IPS-18a (cell line): ENCODE data around the gene AUTS2.

Experiments
- H3K27ac ChIP-seq: one replicate; pipeline ENCODE4 v1.5.1; 2013; ENCODE audit warnings: low read length
- H3K27me3 ChIP-seq: one replicate; pipeline ENCODE4 v1.6.1; 2013; ENCODE audit warnings: mild to moderate bottlenecking, low read length; ENCODE audit not compliant: control insufficient read depth, insufficient read depth
- H3K36me3 ChIP-seq: one replicate; pipeline ENCODE4 v1.6.1; 2013; ENCODE audit warnings: low read depth, low read length; ENCODE audit not compliant: control insufficient read depth
- H3K4me1 ChIP-seq: one replicate; pipeline ENCODE4 v1.6.1; 2013; ENCODE audit warnings: low read depth, low read length; ENCODE audit not compliant: control insufficient read depth
- H3K4me3 ChIP-seq: one replicate; pipeline ENCODE4 v1.5.1; 2013; ENCODE audit warnings: low read length
- H3K9ac ChIP-seq: one replicate; pipeline ENCODE4 v1.6.1; 2013; ENCODE audit warnings: mild to moderate bottlenecking, low read length, moderate library complexity
- H3K9me3 ChIP-seq: one replicate; pipeline ENCODE4 v1.6.1; 2013; ENCODE audit warnings: low read depth, low read length; ENCODE audit not compliant: control insufficient read depth

The AUTS2 gene

DNA sequence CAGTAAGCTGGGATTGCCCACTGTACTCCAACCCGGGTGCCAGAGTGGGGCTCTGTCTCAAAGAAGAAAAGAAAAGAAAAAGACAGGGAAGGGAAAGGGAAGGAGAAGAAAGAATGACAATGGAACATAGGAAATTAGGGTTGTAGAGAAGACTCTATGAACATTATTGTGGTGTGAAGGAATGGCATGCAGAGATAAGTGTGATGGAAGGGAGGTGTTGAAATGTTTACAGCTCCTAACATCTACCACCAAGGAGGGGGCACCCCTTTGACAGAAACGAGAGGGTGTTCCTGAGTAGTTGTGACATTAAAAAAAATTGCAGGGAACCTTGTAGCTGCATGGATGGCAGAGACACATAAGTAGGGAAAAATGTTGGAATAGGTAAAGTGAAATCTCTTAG, 27.5 kb downstream of the AUTS2 start:
- H3K9me3 ChIP-seq, result no peaks in the 10 kb centered on the region
- H3K27ac ChIP-seq, result no peak overlapping the region
- peaks cover 98% of the 10 kb centered on the region for H3K27me3 ChIP-seq
- H3K4me3 ChIP-seq, result no peak overlapping the region
- H3K4me1 ChIP-seq, result peaks cover 15% of the 10 kb centered on the region
- H3K9ac ChIP-seq, result no peak overlapping the region
- H3K36me3 ChIP-seq, result no peaks in the 10 kb centered on the region

DNA sequence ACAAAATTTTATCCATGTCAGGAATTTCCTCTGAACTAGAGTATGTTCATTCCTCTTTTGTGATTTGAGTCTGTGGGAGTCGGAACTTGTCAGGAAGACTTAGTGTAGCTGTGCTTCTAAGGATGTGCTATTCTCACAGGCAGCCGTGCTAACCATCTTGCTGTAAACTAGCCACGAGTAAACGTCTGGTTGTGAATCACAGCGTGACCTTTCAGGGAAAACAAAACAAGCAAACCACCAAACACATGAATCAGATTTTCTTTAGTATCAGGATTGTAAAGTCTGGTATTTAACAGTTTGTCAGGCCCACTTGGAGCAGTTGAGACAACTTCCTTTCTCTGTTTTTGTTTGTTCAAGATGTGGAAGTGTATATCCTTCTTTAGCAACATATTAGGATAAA, 32.0 kb downstream of the AUTS2 start:
- Histone ChIP-seq H3K27ac (no peak overlapping the region), H3K27me3 (peaks cover 57% of the 10 kb centered on the region), H3K4me3 (no peak overlapping the region), H3K36me3 (no peaks in the 10 kb centered on the region), H3K9me3 (no peaks in the 10 kb centered on the region), H3K4me1 (peaks cover 4% of the 10 kb centered on the region), H3K9ac (no peak overlapping the region)

DNA sequence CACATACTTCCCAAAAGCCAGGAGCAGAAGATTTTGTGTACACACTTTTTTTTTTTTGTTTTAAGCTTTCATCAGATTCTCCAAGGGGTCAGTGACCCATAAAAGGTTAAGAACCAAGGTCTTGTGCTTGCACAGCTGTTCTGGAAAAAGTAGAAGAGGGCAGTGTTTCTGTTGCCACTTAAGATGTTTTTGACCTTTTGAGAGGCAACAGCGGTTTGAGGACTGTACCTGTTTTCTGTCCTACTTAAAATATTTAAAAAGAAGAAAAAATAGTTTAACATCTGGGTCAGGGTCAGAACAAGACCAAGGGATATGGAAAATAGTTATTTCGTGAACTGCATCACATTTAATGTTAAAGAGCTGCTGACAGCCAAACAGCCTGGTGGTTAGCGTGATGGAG, 32.9 kb downstream of the AUTS2 start:
- Histone ChIP-seq H3K9ac (no peak overlapping the region), H3K4me3 (no peak overlapping the region), H3K4me1 (peaks cover 4% of the 10 kb centered on the region), H3K36me3 (no peaks in the 10 kb centered on the region), H3K27me3 (peaks cover 49% of the 10 kb centered on the region), H3K27ac (no peak overlapping the region), H3K9me3 (no peaks in the 10 kb centered on the region)

DNA sequence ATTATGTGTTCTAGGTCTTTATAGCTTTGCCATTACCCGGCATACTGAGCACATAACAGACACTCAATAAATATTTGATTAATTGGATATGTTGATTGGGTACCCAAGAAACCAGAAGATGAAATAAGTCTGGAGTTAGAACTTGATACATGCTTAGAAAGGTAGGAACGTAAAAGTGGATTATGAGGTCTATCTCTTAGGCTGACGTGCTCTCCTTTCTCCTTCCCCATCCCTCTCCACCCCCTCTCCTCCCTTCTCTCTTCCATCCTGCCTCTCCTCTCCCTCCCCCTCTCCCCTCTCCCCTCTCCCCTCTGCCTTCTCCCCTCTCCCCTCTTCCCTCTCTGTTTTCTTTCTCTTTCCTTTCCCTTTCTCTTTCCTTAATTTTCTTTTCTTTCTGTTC, 34.0 kb downstream of the AUTS2 start:
- Histone ChIP-seq H3K9ac (no peak overlapping the region), H3K4me1 (peaks cover 4% of the 10 kb centered on the region), H3K27me3 (peaks cover 38% of the 10 kb centered on the region), H3K9me3 (no peaks in the 10 kb centered on the region), H3K27ac (no peak overlapping the region), H3K4me3 (no peak overlapping the region), H3K36me3 (no peaks in the 10 kb centered on the region)

DNA sequence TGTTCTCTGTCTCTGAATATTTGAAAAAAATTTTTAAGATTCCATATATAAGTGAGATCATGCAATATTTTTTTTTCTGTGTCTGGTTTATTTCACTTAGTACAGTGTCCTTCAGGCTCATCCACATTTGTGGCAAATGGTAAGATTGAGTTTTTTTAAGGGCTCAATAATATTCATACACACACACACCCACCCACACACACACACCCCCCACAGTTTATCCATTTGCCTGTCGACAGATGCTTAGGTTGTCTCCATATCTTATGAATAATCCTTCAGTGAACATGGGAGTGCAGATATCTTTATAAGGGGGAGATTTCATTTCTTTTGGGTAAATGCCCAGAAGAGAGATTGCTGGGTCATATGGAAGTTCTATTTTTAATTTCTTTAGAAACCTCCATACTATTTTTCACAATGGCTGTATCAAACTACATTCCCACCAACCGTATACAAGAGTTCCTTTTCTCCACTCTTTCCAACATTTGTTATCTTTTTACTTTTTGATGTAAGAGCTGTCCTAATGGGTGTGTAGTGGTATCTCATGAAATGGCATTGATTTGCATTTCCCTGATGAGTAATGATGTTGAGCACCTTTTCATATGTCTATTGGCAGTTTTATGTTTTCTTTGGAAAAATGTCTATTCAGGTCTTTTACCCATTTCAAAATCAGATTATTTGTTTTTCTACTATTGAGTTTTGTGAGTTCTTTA, 35.0 kb downstream of the AUTS2 start:
- Histone ChIP-seq H3K27ac (no peak overlapping the region), H3K27me3 (peaks cover 29% of the 10 kb centered on the region), H3K9me3 (no peaks in the 10 kb centered on the region), H3K36me3 (no peaks in the 10 kb centered on the region), H3K4me3 (no peak overlapping the region), H3K4me1 (peaks cover 4% of the 10 kb centered on the region), H3K9ac (no peak overlapping the region)

DNA sequence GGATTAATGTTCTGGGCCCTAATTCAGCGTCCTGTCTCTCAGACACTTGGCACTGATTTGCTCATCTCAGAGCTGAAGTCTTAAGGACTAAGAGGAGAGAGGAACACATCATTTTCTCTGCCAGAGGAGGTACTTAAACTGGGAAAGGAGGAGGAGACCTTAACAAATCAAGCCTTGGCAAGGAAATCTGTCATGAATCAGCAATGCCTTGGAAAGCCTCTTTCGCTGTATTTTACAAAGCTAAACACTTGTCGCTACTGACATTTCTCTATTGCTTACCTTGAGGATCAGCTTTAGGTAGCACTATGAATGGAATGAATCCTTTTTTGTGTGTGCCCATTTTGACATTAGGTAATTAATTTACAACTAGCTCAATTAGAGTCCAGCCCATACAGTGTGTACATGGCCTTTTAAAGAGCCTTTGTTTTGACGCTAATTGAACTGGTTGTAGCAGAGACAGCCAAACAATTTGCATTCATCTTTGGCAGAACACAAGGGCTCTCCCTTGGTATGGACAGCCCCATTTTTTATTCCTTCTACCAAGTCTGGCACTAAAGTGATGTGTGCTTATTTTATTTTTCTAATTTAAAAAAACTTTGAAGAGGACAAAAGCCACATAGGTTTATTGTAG, 37.4 kb downstream of the AUTS2 start:
- Histone ChIP-seq H3K27ac (no peak overlapping the region), H3K36me3 (no peaks in the 10 kb centered on the region), H3K27me3 (peaks cover 11% of the 10 kb centered on the region), H3K4me3 (no peak overlapping the region), H3K4me1 (peaks cover 14% of the 10 kb centered on the region), H3K9me3 (no peaks in the 10 kb centered on the region), H3K9ac (no peak overlapping the region)

DNA sequence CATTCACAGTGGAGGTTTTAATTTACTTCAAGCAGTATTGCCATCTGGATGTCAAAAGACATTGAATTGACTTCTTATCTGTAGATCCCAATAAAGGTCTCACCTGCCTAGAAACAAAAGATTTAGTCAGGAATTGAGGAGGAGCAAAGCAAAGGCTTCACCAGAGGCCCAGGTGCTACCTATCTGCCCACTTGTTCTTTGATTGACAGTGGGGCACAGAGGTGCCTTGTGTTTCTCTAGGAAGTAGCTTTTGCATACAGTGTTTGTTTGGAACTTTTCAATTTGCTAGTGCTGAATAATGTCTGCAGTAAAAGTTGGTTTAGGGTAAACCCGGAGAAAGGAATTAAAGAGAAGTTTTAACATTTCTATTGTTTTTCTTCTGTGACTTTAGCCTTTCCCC, 40.4 kb downstream of the AUTS2 start:
- peaks cover 21% of the 10 kb centered on the region for H3K27me3 ChIP-seq
- no peaks in the 10 kb centered on the region for H3K36me3 ChIP-seq
- no peak overlapping the region for H3K9ac ChIP-seq
- H3K27ac ChIP-seq, result no peak overlapping the region
- peaks cover 20% of the 10 kb centered on the region for H3K4me1 ChIP-seq
- no peaks in the 10 kb centered on the region for H3K9me3 ChIP-seq
- H3K4me3 ChIP-seq, result no peak overlapping the region

DNA sequence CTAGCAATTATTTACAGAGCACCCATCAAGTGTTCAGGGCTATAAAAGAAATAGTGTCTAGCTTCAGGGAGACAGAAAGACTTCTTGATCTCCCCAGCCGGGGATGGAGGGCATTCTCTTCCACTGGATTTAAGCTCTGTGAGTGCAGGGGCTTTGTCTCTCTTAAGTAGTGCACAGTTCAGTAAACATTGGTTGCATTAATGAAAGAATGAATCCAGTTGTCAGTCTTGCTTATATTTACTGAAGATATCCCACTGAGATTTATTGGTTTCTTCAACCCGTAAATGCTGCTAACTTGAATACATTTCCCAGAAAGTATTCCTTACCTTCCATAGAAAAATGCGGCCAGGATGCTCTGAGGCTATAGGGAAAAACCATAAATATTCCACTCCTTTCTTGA, 41.9 kb downstream of the AUTS2 start:
- no peak overlapping the region for H3K4me3 ChIP-seq
- H3K9ac ChIP-seq, result no peak overlapping the region
- H3K4me1 ChIP-seq, result peaks cover 24% of the 10 kb centered on the region
- H3K36me3 ChIP-seq, result no peaks in the 10 kb centered on the region
- H3K27me3 ChIP-seq, result peaks cover 22% of the 10 kb centered on the region
- H3K9me3 ChIP-seq, result no peaks in the 10 kb centered on the region
- no peak overlapping the region for H3K27ac ChIP-seq

DNA sequence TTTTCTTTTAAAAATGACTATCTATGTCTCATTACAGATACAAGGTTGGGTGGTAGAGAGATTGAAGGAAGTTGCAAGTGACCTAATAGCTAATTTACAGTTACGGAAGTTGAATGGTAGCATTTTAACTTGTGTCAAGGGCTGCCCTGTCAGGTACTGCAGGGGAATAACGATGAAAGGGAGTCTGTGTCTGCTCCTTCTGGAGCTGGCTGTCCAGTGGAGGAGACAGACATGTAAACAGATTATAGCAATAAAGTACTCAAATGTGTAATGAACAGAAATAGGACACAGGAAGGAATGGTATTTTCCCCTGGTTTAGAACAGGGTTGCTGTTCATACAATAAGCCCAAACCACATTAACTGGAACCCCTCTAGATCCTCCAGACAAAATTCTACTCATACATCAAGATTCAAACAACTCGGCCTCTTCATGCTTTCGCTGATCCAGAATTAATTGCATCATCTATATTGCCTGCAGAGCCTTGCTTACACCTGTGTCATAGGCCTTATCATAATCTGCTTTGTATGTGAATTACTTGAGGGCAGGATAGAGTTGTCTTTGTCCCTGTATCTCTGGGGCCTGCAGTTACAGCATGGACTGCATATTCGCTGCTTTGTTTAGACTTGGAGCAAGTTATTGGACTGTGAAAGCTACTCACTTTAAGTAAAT, 42.8 kb downstream of the AUTS2 start:
- Histone ChIP-seq H3K9me3 (no peaks in the 10 kb centered on the region), H3K4me1 (peaks cover 33% of the 10 kb centered on the region), H3K27me3 (peaks cover 22% of the 10 kb centered on the region), H3K36me3 (no peaks in the 10 kb centered on the region), H3K27ac (no peak overlapping the region), H3K9ac (no peak overlapping the region), H3K4me3 (no peak overlapping the region)

DNA sequence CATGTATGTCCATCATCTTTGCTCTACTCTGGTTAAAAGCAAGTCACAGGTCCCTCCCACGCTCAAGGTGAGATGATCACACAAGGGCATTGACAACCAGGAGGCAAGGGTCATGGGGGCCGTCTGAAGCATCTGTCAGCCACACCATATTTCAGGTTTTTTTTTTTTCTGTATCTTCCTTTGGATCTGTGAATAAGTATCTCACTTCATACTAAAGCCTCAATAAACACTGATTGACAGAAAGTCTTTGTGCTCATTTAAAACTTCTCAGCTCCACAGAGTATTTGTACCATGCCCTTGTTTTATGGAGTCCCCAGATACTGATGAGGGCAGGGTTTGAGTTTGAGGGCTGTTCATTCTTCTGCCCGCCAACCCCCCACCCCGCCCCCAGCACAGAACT, 45.0 kb downstream of the AUTS2 start:
- Histone ChIP-seq H3K4me3 (no peak overlapping the region), H3K36me3 (no peaks in the 10 kb centered on the region), H3K27ac (no peak overlapping the region), H3K9ac (no peak overlapping the region), H3K27me3 (peaks cover 27% of the 10 kb centered on the region), H3K9me3 (no peaks in the 10 kb centered on the region), H3K4me1 (peaks cover 41% of the 10 kb centered on the region)

DNA sequence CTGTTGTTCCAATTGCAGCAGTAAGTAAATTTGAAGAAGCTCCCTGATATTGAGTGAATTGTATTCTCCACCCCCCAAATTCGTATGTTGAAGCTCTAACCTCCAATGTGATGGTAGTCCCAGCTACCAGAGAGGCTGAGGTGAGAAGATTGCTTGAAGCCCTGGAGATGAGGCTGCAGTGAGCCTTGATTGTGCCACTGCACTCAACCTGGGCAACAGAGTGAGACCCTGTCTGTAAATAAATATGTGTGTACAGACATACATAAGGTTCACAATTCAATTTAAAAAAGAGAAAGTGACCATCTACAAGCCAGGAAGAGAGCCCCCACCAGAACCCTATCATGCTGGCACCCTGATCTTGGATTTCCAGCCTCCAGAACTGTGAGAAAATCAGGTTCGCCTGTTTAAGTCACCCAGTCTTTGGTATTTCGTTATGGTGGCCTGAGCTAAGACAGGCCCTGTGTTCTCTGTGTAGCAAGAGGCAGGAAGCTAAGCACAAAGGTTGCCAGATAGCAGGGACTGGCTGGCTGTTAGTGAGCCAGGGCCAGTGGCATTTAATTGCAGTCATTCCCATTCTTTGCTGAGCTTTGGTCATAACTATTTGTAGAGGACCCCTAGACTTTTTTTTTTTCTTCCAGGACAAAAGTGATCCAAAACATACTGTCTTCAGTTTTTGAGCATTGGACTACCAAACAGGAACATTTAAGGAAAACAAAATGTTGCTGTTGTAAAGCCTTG, 45.6 kb downstream of the AUTS2 start:
- no peaks in the 10 kb centered on the region for H3K36me3 ChIP-seq
- H3K9ac ChIP-seq, result no peak overlapping the region
- peaks cover 33% of the 10 kb centered on the region for H3K27me3 ChIP-seq
- peaks cover 36% of the 10 kb centered on the region for H3K4me1 ChIP-seq
- no peaks in the 10 kb centered on the region for H3K9me3 ChIP-seq
- H3K4me3 ChIP-seq, result no peak overlapping the region
- H3K27ac ChIP-seq, result no peak overlapping the region
